Endodermal cell (in vitro differentiated cells): Measurements from ENCODE around the gene GUCD1. TPM values are rescaled to one million over a fixed set of nuclear protein-coding genes. Genes with fewer than 3 reads are reported as not detected.

Source experiments
- DNase-seq: peaks from one replicate; pipeline ENCODE4 v3.0.0-alpha.2; 2017
- H3K27ac ChIP-seq: 2 replicates; pipeline ENCODE4 v1.5.1; 2013; ENCODE audit warnings: mild to moderate bottlenecking, low read depth, low read length, moderate library complexity
- H3K27me3 ChIP-seq: 2 replicates; pipeline ENCODE4 v1.6.1; 2013; ENCODE audit warnings: mild to moderate bottlenecking, low read length, moderate library complexity; ENCODE audit not compliant: insufficient read depth, control insufficient read depth, poor library complexity, severe bottlenecking
- H3K36me3 ChIP-seq: 2 replicates; pipeline ENCODE4 v1.7.0; 2013; ENCODE audit warnings: mild to moderate bottlenecking, low read length, moderate library complexity; ENCODE audit not compliant: control insufficient read depth, insufficient read depth
- H3K4me1 ChIP-seq: one replicate; pipeline ENCODE4 v1.7.0; 2013; ENCODE audit warnings: low read length; ENCODE audit not compliant: control insufficient read depth, insufficient read depth
- H3K4me3 ChIP-seq: 2 replicates; pipeline ENCODE4 v1.5.1; 2013; ENCODE audit warnings: mild to moderate bottlenecking, low read length, moderate library complexity
- H3K9ac ChIP-seq: 2 replicates; pipeline ENCODE4 v1.6.1; 2013; ENCODE audit warnings: mild to moderate bottlenecking, low read length, moderate library complexity; ENCODE audit not compliant: poor library complexity, severe bottlenecking; ENCODE audit errors: extremely low read depth
- H3K9me3 ChIP-seq: 2 replicates; pipeline ENCODE4 v1.6.1; 2013; ENCODE audit warnings: mild to moderate bottlenecking, low read length, moderate library complexity; ENCODE audit not compliant: control insufficient read depth
- H3K27ac Mint-ChIP-seq: 2 replicates; pipeline ENCODE4 v1.8.0; 2020; ENCODE audit warnings: mixed read lengths
- H3K27me3 Mint-ChIP-seq: 2 replicates; pipeline ENCODE4 v1.8.0; 2021; ENCODE audit warnings: mild to moderate bottlenecking, mixed read lengths; ENCODE audit not compliant: insufficient read depth
- H3K36me3 Mint-ChIP-seq: 2 replicates; pipeline ENCODE4 v1.8.0; 2020; ENCODE audit warnings: low read depth, mixed read lengths
- H3K4me1 Mint-ChIP-seq: 2 replicates; pipeline ENCODE4 v1.8.0; 2020; ENCODE audit warnings: mixed read lengths
- H3K4me3 Mint-ChIP-seq: 2 replicates; pipeline ENCODE4 v1.8.0; 2020; ENCODE audit warnings: mild to moderate bottlenecking, moderate library complexity, mixed read lengths
- H3K9me3 Mint-ChIP-seq: 2 replicates; pipeline ENCODE4 v1.8.0; 2020; ENCODE audit warnings: mild to moderate bottlenecking, mixed read lengths
- WGBS, 2 experiments: methylation state at CpG; one replicate each; pipeline versions ENCODE4 v1.1.5 to v1.1.7; 2013; ENCODE audit warnings: missing lambda C conversion rate in 2 of 2, mixed read lengths in 1 of 2; ENCODE audit not compliant: insufficient coverage in 1 of 2, insufficient read length in 1 of 2; 5-methylcytosine and 5-hydroxymethylcytosine counted together
- total RNA-seq, 2 donors: library from RNA; stranded (reverse); fragmentation: NEBNext Ultra II Directional in 1 of 2; extraction: Animal tissue kit (Norgen Biotek cat#: 25700) in 1 of 2; gene quantifications; 2 replicates in 1 of 2; 3 replicates in 1 of 2; pipeline ENCODE4 v1.2.1, GENCODE V29; 2021
- TF ChIP-seq, protein P1 (sequence below): fragments of 200-600 bp; sonication (generic); conservative IDR thresholded peaks from 2 replicates; pipeline ENCODE4 v1.5.0; 2021; ENCODE audit warnings: antibody characterized with exemption, mild to moderate bottlenecking

Gene GUCD1
- total RNA-seq, 2 donors from 2014 or later = 64.7 to 73.6 TPM

- Histone ChIP-seq H3K9ac (no peak overlapping the region), H3K9me3 (no peaks in the 10 kb centered on the region), H3K4me1 (no peaks in the 10 kb centered on the region), H3K4me3 (no peak overlapping the region), H3K36me3 (no peaks in the 10 kb centered on the region), H3K27ac (no peak overlapping the region), H3K27me3 (no peaks in the 10 kb centered on the region)
- TF ChIP-seq, protein P1, sequence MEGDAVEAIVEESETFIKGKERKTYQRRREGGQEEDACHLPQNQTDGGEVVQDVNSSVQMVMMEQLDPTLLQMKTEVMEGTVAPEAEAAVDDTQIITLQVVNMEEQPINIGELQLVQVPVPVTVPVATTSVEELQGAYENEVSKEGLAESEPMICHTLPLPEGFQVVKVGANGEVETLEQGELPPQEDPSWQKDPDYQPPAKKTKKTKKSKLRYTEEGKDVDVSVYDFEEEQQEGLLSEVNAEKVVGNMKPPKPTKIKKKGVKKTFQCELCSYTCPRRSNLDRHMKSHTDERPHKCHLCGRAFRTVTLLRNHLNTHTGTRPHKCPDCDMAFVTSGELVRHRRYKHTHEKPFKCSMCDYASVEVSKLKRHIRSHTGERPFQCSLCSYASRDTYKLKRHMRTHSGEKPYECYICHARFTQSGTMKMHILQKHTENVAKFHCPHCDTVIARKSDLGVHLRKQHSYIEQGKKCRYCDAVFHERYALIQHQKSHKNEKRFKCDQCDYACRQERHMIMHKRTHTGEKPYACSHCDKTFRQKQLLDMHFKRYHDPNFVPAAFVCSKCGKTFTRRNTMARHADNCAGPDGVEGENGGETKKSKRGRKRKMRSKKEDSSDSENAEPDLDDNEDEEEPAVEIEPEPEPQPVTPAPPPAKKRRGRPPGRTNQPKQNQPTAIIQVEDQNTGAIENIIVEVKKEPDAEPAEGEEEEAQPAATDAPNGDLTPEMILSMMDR = no peak
- Mint-ChIP-seq H3K27ac (no peak overlapping the region), H3K9me3 (no peaks in the 10 kb centered on the region), H3K36me3 (no peaks in the 10 kb centered on the region), H3K27me3 (no peaks in the 10 kb centered on the region), H3K4me3 (no peak overlapping the region), H3K4me1 (no peaks in the 10 kb centered on the region)
- no peak for DNase-seq
- 88 to 90% methylated on average over 1 to 7 of the region's 7 CpGs for WGBS, 2 experiments
Measured at GRCh38 chr22:24589518-24590030, 34.6 kb upstream of the GUCD1 start.

DNA sequence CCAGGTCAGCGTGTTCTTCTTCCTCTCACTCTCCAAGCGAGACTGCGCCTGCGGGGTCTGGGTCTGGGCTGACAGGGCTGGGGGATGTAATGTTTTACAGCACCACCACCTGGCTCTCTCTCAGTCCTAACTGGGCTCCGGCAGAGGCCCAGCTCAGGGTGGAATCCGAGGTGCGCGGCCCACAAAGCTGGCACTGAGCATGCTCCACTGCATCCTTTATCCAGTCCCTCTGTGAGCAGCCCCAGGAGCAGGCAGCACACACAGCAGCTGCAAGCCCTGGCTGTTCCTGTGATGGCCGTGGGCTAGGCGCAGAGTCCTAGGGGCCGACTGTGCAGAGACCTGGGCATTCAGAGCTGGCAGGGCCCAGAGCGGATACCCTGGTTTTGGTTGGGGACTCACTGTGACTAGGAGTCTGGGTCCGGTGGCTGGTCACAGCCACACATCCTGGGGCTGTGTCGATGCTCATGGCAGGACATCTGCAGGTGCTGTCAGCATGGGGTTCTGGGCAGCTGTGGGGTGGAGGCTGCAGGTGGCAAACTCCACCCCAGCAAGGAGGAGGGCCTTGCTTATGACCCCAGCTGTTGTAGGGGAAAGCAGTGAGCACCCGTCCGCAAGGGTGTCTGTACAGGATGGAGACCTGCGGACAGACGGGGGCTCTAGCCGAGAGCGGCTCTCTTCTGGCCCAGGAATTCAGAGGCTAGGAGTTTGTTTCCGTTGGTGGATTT is 34.0 kb upstream of the GUCD1 start:
- Histone ChIP-seq H3K4me3 (no peak overlapping the region), H3K36me3 (no peaks in the 10 kb centered on the region), H3K27me3 (no peaks in the 10 kb centered on the region), H3K9ac (no peak overlapping the region), H3K4me1 (no peaks in the 10 kb centered on the region), H3K27ac (no peak overlapping the region), H3K9me3 (no peaks in the 10 kb centered on the region)
- Mint-ChIP-seq H3K4me3 (no peak overlapping the region), H3K27me3 (no peaks in the 10 kb centered on the region), H3K36me3 (no peaks in the 10 kb centered on the region), H3K9me3 (no peaks in the 10 kb centered on the region), H3K27ac (no peak overlapping the region), H3K4me1 (no peaks in the 10 kb centered on the region)
- 93% methylated on average over 10 to 21 of the region's 21 CpGs for WGBS, 2 experiments
- TF ChIP-seq, protein P1 = no peak
- no peak for DNase-seq

GRCh38 chr22:24588381-24588756 is 33.4 kb upstream of the GUCD1 start:
- Mint-ChIP-seq H3K9me3 (no peaks in the 10 kb centered on the region), H3K4me3 (no peak overlapping the region), H3K27me3 (no peaks in the 10 kb centered on the region), H3K27ac (no peak overlapping the region), H3K4me1 (no peaks in the 10 kb centered on the region), H3K36me3 (no peaks in the 10 kb centered on the region)
- Histone ChIP-seq H3K9ac (no peak overlapping the region), H3K4me3 (no peak overlapping the region), H3K27me3 (no peaks in the 10 kb centered on the region), H3K9me3 (no peaks in the 10 kb centered on the region), H3K36me3 (no peaks in the 10 kb centered on the region), H3K27ac (no peak overlapping the region), H3K4me1 (no peaks in the 10 kb centered on the region)
- TF ChIP-seq, protein P1 = no peak
- WGBS, 2 experiments = 84 to 93% methylated on average over 9 to 13 of the region's 13 CpGs
- no peak for DNase-seq
